H1 (cell line): Measurements from ENCODE around the gene SHISA9. TPM values are rescaled to one million over a fixed set of nuclear protein-coding genes. Genes with fewer than 3 reads are reported as not detected.

Experiments used
- CTCF ChIA-PET: fragments of 300-600 bp; sonication (Branson Sonifier 250); formaldehyde crosslinking; loops from one replicate; lab custom pipeline; 2021; ENCODE audit not compliant: partially characterized antibody; lab: Charles Lee
- POLR2A ChIA-PET: fragments of 300-600 bp; sonication (Branson Sonifier 250); formaldehyde crosslinking; loops from one replicate; lab custom pipeline; 2021; ENCODE audit warnings: inconsistent platforms; ENCODE audit not compliant: partially characterized antibody; lab: Charles Lee
- DNase-seq, 2 experiments: peaks; one replicate each; pipeline versions ENCODE4 v3.0.0 to v3.0.0-alpha.2; 2010 to 2022; ENCODE audit warnings: low spot score in 2 of 2, low read depth in 1 of 2, mixed read lengths in 1 of 2
- FAIRE-seq: peaks from 2 replicates; lab custom pipeline; 2011; peaks lifted over from hg19 to GRCh38; lab: Jason Lieb, UNC
- H2AFZ ChIP-seq: 2 replicates; pipeline ENCODE4 v1.8.1; 2012; ENCODE audit warnings: low read length, inconsistent platforms
- H2AK5ac ChIP-seq: 2 replicates; pipeline ENCODE4 v1.6.1; 2013; ENCODE audit warnings: low read depth, low read length
- H2BK120ac ChIP-seq: replicated peaks from 2 replicates; pipeline ENCODE3; 2013; ENCODE audit warnings: low read depth, low read length, inconsistent platforms
- H2BK12ac ChIP-seq: 2 replicates; pipeline ENCODE4 v1.6.1; 2013; ENCODE audit warnings: low read depth, low read length
- H2BK15ac ChIP-seq: 2 replicates; pipeline ENCODE4 v1.6.1; 2013; ENCODE audit warnings: low read length
- H2BK20ac ChIP-seq: 2 replicates; pipeline ENCODE4 v1.6.1; 2013; ENCODE audit warnings: low read length
- H2BK5ac ChIP-seq: 2 replicates; pipeline ENCODE4 v1.6.1; 2013; ENCODE audit warnings: low read depth, low read length
- H3K14ac ChIP-seq: 2 replicates; pipeline ENCODE4 v1.6.1; 2013; ENCODE audit warnings: inconsistent platforms; ENCODE audit not compliant: insufficient read length
- H3K18ac ChIP-seq: 2 replicates; pipeline ENCODE4 v1.6.1; 2013; ENCODE audit warnings: low read length; ENCODE audit errors: extremely low read depth
- H3K23ac ChIP-seq: 2 replicates; pipeline ENCODE4 v1.6.1; 2013; ENCODE audit warnings: inconsistent platforms; ENCODE audit not compliant: insufficient read length
- H3K23me2 ChIP-seq: 2 replicates; pipeline ENCODE4 v1.6.1; 2013; ENCODE audit warnings: low read depth, low read length
- H3K27ac ChIP-seq: 2 replicates; pipeline ENCODE4 v1.6.1; 2011; ENCODE audit warnings: low read depth, low read length, inconsistent platforms
- H3K27me3 ChIP-seq, 4 experiments: replicated peaks in 1 of 4; 1 replicate in 1 of 4; 2 replicates in 3 of 4; pipeline versions ENCODE4 v1.6.1 to v1.8.1; 2011 to 2013; ENCODE audit warnings: low read length in 3 of 4, mild to moderate bottlenecking in 3 of 4, inconsistent platforms in 2 of 4, mixed read lengths in 2 of 4, moderate library complexity in 1 of 4; ENCODE audit not compliant: control insufficient read depth in 3 of 4, insufficient read depth in 3 of 4; ENCODE audit errors: extremely low read depth in 1 of 4
- H3K36me3 ChIP-seq, 4 experiments: 2 replicates each; pipeline versions ENCODE4 v1.6.1 to v1.8.1; 2011 to 2013; ENCODE audit warnings: mild to moderate bottlenecking in 4 of 4, low read length in 3 of 4, moderate library complexity in 2 of 4, control low read depth in 1 of 4, inconsistent platforms in 1 of 4; ENCODE audit not compliant: insufficient read depth in 4 of 4, control insufficient read depth in 2 of 4
- H3K4ac ChIP-seq: replicated peaks from 2 replicates; pipeline ENCODE3; 2013; ENCODE audit warnings: low read length, low read depth, mixed read lengths, inconsistent platforms; ENCODE audit not compliant: insufficient read length
- H3K4me1 ChIP-seq, 4 experiments: replicated peaks in 1 of 4; 1 replicate in 1 of 4; 2 replicates in 3 of 4; pipeline versions ENCODE4 v1.6.1 to v1.8.1; 2011 to 2013; ENCODE audit warnings: low read length in 3 of 4, inconsistent platforms in 2 of 4, mixed read lengths in 1 of 4; ENCODE audit not compliant: insufficient read depth in 4 of 4, control insufficient read depth in 3 of 4
- H3K4me2 ChIP-seq, 2 experiments: 2 replicates each; pipeline versions ENCODE4 v1.6.1 to v1.8.1; 2011 to 2013; ENCODE audit warnings: low read depth in 2 of 2, low read length in 2 of 2, control low read depth in 1 of 2, inconsistent platforms in 1 of 2, mild to moderate bottlenecking in 1 of 2; ENCODE audit not compliant: insufficient read depth in 1 of 2
- H3K4me3 ChIP-seq, 4 experiments: fragments of 200-600, 300-600 bp in 1 of 4; sonication (generic), shearing (Covaris generic), sonication (Bioruptor Twin) in 1 of 4; 2 replicates each; pipeline versions ENCODE4 v1.5.1 to v1.8.1; 2011 to 2016; ENCODE audit warnings: low read length in 4 of 4, low read depth in 3 of 4, control low read depth in 2 of 4, inconsistent platforms in 2 of 4, mild to moderate bottlenecking in 2 of 4, mixed read lengths in 1 of 4, moderate library complexity in 1 of 4; ENCODE audit not compliant: insufficient read depth in 2 of 4; ENCODE audit errors: extremely low read depth in 1 of 4
- H3K56ac ChIP-seq: replicated peaks from 2 replicates; pipeline ENCODE3; 2013; ENCODE audit warnings: low read depth, mild to moderate bottlenecking, mixed read lengths, low read length, inconsistent platforms; ENCODE audit not compliant: insufficient read length
- H3K79me1 ChIP-seq: 2 replicates; pipeline ENCODE4 v1.6.1; 2013; ENCODE audit warnings: low read depth, low read length, control low read depth
- H3K79me2 ChIP-seq, 2 experiments: 2 replicates each; pipeline versions ENCODE4 v1.6.1 to v1.8.1; 2012 to 2013; ENCODE audit warnings: low read length in 2 of 2, mild to moderate bottlenecking in 2 of 2, inconsistent platforms in 1 of 2; ENCODE audit not compliant: insufficient read depth in 2 of 2, control insufficient read depth in 1 of 2
- H3K9ac ChIP-seq, 4 experiments: replicated peaks in 1 of 4; 1 replicate in 1 of 4; 2 replicates in 3 of 4; pipeline versions ENCODE4 v1.6.1 to v1.8.1; 2011 to 2013; ENCODE audit warnings: low read depth in 3 of 4, low read length in 3 of 4, control low read depth in 2 of 4, mild to moderate bottlenecking in 2 of 4, moderate library complexity in 2 of 4, inconsistent platforms in 1 of 4; ENCODE audit errors: extremely low read depth in 1 of 4
- H3K9me3 ChIP-seq, 2 experiments: 2 replicates each; pipeline versions ENCODE4 v1.6.1 to v1.8.1; 2012 to 2013; ENCODE audit warnings: mild to moderate bottlenecking in 2 of 2, moderate library complexity in 2 of 2, control low read depth in 1 of 2, inconsistent platforms in 1 of 2, low read depth in 1 of 2, low read length in 1 of 2, mixed read lengths in 1 of 2; ENCODE audit not compliant: insufficient read depth in 2 of 2
- H4K20me1 ChIP-seq, 2 experiments: replicated peaks in 1 of 2; 2 replicates each; pipeline versions ENCODE3 to v1.8.1; 2011 to 2013; ENCODE audit warnings: inconsistent platforms in 2 of 2, low read length in 2 of 2, mild to moderate bottlenecking in 1 of 2; ENCODE audit not compliant: insufficient read depth in 2 of 2, control insufficient read depth in 1 of 2
- H4K5ac ChIP-seq: 2 replicates; pipeline ENCODE4 v1.6.1; 2013; ENCODE audit warnings: low read length, low read depth, mixed read lengths, inconsistent platforms; ENCODE audit not compliant: insufficient read length
- H4K8ac ChIP-seq: 2 replicates; pipeline ENCODE4 v1.8.0; 2013; ENCODE audit warnings: mild to moderate bottlenecking, moderate library complexity, low read length, inconsistent platforms; ENCODE audit not compliant: insufficient read depth; ENCODE audit errors: extremely low read depth
- H4K91ac ChIP-seq: replicated peaks from 2 replicates; pipeline ENCODE3; 2013; ENCODE audit warnings: low read length, mixed read lengths, inconsistent platforms; ENCODE audit not compliant: insufficient read length
- GTF2F1 ChIP-seq: IDR thresholded peaks from 2 replicates; pipeline ENCODE4 v1.6.1; 2012; ENCODE audit warnings: low read depth, low read length, improper control_type of control experiment, borderline replicate concordance
- WGBS, 2 experiments: shearing (Covaris generic) in 1 of 2; methylation state at CpG; one replicate each; pipeline versions ENCODE4 v1.1.6 to v1.1.7; 2013 to 2015; ENCODE audit warnings: low lambda C conversion rate in 2 of 2, mixed read lengths in 2 of 2, inconsistent platforms in 1 of 2, low coverage in 1 of 2, missing lambda C conversion rate in 1 of 2; ENCODE audit not compliant: insufficient replicate concordance in 2 of 2, insufficient coverage in 1 of 2, insufficient read length in 1 of 2; ENCODE audit errors: extremely low coverage in 1 of 2, missing lambda C conversion rate in 1 of 2; 5-methylcytosine and 5-hydroxymethylcytosine counted together
- polyA plus RNA-seq, 7 experiments: library from polyadenylated mRNA; depleted of rRNA in 3 of 7; stranded (reverse) in 5 of 7; unstranded in 2 of 7; fragments of >200 nt in 5 of 7; fragments of 200-250 nt in 2 of 7; gene quantifications; 1 replicate in 5 of 7; 2 replicates in 1 of 7; 4 replicates in 1 of 7; pipeline versions ENCODE4 v1.2.1 to v1.2.3, GENCODE V29; 2011 to 2013; ENCODE audit warnings: missing spikeins in 2 of 7, mixed read lengths in 2 of 7
- total RNA-seq: library from RNA; stranded (reverse); fragmentation: NEBNext Ultra II Directional; extraction: Animal tissue kit (Norgen Biotek cat#: 25700); gene quantifications from 2 replicates; pipeline ENCODE4 v1.2.1, GENCODE V29; 2021

SHISA9 gene
- total and polyA plus RNA-seq, 2 of the 8 experiments (the other 6 are each of a cell fraction or from before 2014, with no cell fraction given) = 25.6 to 39.8 TPM

- no peak for DNase-seq
- Histone ChIP-seq H3K27me3 (no peaks in the 10 kb centered on the region), H3K79me1 (no peaks in the 10 kb centered on the region), H3K4me3 (no peak overlapping the region), H4K91ac (no peak overlapping the region), H2AK5ac (peak overlapping the region; percentile 57), H4K5ac (no peak overlapping the region), H3K4ac (no peak overlapping the region), H3K9me3 (0 out of 4 replicates have a peak, but pooled peaks cover 0 to 4% of the 10 kb centered on the region in 2 experiments), H2BK20ac (no peak overlapping the region), H2BK15ac (no peak overlapping the region), H3K18ac (no peak overlapping the region), H3K56ac (no peak overlapping the region), H3K23ac (no peak overlapping the region), H3K27ac (no peak overlapping the region), H3K4me1 (peaks cover 0 to 6% (median 3%) of the 10 kb centered on the region in 4 experiments; a peak in 5 of 7 replicates), H3K23me2 (no peaks in the 10 kb centered on the region), H4K8ac (no peak overlapping the region), H3K14ac (no peak overlapping the region), H3K4me2 (no peak overlapping the region), H2AFZ (no peak overlapping the region), H3K36me3 (peaks cover 0 to 6% (median 0%) of the 10 kb centered on the region in 4 experiments; a peak in 2 of 8 replicates), H3K79me2 (no peaks in the 10 kb centered on the region), H4K20me1 (no peaks in the 10 kb centered on the region), H2BK12ac (no peak overlapping the region), H2BK120ac (no peak overlapping the region), H2BK5ac (no peak overlapping the region), H3K9ac (no peak overlapping the region)
- CTCF ChIA-PET = interaction anchor here (1.3 to 1.8 kb wide), 3 partner anchors 16 to 331 kb away, joined by 3 to 5 read pairs (median 5); no protein-coding TSS in a partner anchor
- 86% methylated on average over 6 of the region's 6 CpGs; no CpG with 5 or more reads in 1 of the 2 experiments for WGBS, 2 experiments
- POLR2A ChIA-PET = no interaction called here
- no peak for FAIRE-seq
- no peak for TF ChIP-seq GTF2F1
Measured at GRCh38 chr16:13229039-13229438, 327.6 kb downstream of the SHISA9 start.
